Right atrium auricular region (tissue), 2 donors: ENCODE results near the gene GJC3. TPM values are rescaled to one million over a fixed set of nuclear protein-coding genes. Genes with fewer than 3 reads are reported as not detected.
"Not testable (repeated sequence)": the region's sequence is repeated elsewhere in the genome, so short reads cannot be mapped to it uniquely, and the experiment has no call there.

ENCODE experiments used
- DNase-seq: peaks from one replicate; pipeline ENCODE4 v3.0.0-alpha.2; 2019; ENCODE audit warnings: low spot score
- H3K27ac ChIP-seq, 2 donors: fragments of 200-600 bp; sonication (generic); 1 replicate in 1 of 2; 2 replicates in 1 of 2; pipeline ENCODE4 v1.5.1; 2016 to 2019
- H3K27me3 ChIP-seq, 2 donors: fragments of 200-600 bp; sonication (generic); one replicate each; pipeline versions ENCODE4 v1.5.1 to v1.6.0; 2017 to 2019
- H3K36me3 ChIP-seq: fragments of 200-600 bp; sonication (generic); one replicate; pipeline ENCODE4 v1.5.1; 2016
- H3K4me1 ChIP-seq, 2 donors: fragments of 200-600 bp; sonication (generic); one replicate each; pipeline versions ENCODE4 v1.5.1 to v1.6.0; 2017 to 2019
- H3K4me3 ChIP-seq, 2 donors: fragments of 200-600 bp; sonication (generic); 1 replicate in 1 of 2; 2 replicates in 1 of 2; pipeline ENCODE4 v1.5.1; 2017 to 2019; ENCODE audit warnings: mild to moderate bottlenecking in 1 of 2, moderate library complexity in 1 of 2
- H3K9me3 ChIP-seq, 2 donors: fragments of 200-600 bp; sonication (generic); one replicate each; pipeline ENCODE4 v1.5.1; 2019
- total RNA-seq, 2 donors: library from RNA; depleted of rRNA; stranded (reverse); fragments of >200 nt; gene quantifications; one replicate each; pipeline ENCODE4 v1.1.0, GENCODE V29; 2016
- TF ChIP-seq, protein P1 (sequence below), 2 donors: fragments of 200-600 bp; sonication (generic); IDR thresholded peaks; one replicate each; pipeline ENCODE4 v1.5.1; 2019; ENCODE audit warnings: antibody characterized with exemption in 2 of 2

GJC3 gene
- total RNA-seq, 2 donors from 2014 or later, result not detected

DNA sequence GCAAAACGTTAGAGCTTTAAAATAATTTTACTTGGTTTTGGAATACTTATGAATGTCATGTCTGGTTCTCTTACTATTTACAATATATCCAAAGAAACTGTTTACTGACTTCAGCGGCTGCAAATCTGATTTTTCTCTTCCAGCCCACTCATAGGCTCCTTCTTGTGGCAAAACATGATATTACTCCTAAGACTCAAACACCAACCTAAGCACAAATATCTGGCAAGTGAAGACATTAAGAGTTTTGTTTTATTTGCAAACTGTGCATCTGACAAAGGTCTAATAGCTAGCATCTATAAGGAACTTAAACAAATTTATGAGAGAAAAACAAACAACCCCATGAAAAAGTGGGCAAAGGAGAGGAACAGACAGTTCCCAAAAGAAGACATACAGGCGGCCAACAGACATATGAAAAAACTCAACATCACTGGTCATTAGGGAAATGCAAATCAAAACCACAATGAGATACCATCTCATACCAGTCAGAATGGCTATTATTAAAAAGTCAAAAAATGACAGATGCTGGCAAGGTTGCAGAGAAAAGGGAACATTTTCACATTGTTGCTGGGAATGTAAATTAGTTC is 20.3 kb upstream of the GJC3 start:
- no peak overlapping the region for H3K4me3 ChIP-seq
- no peak for DNase-seq
- no peaks in the 10 kb centered on the region for H3K36me3 ChIP-seq
- H3K9me3 ChIP-seq, result no peaks in the 10 kb centered on the region
- no peak overlapping the region for H3K27ac ChIP-seq
- TF ChIP-seq, protein P1, sequence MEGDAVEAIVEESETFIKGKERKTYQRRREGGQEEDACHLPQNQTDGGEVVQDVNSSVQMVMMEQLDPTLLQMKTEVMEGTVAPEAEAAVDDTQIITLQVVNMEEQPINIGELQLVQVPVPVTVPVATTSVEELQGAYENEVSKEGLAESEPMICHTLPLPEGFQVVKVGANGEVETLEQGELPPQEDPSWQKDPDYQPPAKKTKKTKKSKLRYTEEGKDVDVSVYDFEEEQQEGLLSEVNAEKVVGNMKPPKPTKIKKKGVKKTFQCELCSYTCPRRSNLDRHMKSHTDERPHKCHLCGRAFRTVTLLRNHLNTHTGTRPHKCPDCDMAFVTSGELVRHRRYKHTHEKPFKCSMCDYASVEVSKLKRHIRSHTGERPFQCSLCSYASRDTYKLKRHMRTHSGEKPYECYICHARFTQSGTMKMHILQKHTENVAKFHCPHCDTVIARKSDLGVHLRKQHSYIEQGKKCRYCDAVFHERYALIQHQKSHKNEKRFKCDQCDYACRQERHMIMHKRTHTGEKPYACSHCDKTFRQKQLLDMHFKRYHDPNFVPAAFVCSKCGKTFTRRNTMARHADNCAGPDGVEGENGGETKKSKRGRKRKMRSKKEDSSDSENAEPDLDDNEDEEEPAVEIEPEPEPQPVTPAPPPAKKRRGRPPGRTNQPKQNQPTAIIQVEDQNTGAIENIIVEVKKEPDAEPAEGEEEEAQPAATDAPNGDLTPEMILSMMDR (IDR thresholded peaks at IDR 0.05), result peak in 1 of 2 donors; percentile 51
- no peaks in the 10 kb centered on the region for H3K4me1 ChIP-seq
- H3K27me3 ChIP-seq, result no peaks in the 10 kb centered on the region

DNA sequence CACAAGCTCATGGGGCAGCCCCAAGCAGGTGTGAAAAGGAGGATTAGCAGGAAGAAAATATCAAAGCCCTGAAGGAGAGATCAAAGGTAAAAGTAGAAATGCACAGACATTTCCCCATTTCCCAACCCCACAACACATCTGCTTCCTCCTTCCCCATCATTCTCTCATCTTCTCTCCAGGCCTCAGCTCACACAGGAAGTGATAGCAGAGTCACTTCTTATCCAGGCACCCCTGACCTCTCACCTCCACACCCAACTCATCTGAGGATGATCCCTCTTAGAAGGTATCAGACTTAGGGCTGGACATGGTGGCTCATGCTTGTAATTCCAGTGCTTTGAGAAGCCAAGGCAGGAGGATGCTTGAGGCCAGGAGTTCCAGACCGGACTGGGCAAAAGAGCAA is 18.2 kb upstream of the GJC3 start:
- no peaks in the 10 kb centered on the region for H3K4me1 ChIP-seq
- DNase-seq, result no peak

DNA sequence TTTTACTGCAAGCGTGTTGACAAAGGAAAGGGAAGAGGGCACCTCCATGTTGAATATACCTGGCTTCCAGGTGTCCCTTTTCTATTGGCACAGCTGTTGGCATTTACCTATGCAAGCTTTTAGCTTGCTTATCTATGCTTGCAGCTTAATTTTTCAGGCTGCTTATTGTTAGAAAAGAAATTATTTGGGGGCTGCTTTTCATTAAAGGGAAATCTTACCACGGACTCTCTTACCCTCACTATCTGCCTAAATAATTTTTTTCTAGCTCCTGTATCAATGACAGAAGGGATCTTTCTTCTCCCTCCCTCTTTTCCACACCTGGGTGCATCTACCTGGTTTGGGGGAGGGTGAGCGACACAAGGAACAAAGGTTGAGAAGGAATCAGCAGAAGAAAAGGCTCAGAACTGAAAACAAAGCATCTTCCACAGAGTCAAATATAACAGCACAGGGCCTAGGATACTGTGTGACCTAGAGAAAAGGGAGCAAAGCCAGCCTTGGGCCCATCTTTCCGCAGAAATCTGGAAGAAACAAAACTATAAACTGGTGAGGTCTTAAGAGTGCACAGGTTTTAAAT is 15.2 kb upstream of the GJC3 start:
- Histone ChIP-seq H3K27ac (no peak overlapping the region), H3K4me1 (no peaks in the 10 kb centered on the region), H3K9me3 (no peaks in the 10 kb centered on the region), H3K27me3 (no peaks in the 10 kb centered on the region), H3K4me3 (no peak overlapping the region), H3K36me3 (no peaks in the 10 kb centered on the region)
- TF ChIP-seq, protein P1 (IDR thresholded peaks at IDR 0.05), result no peak
- DNase-seq, result no peak

More for the DNA sequence above, 18.2 kb upstream of the GJC3 start:
- Histone ChIP-seq H3K36me3 (no peaks in the 10 kb centered on the region), H3K27me3 (no peaks in the 10 kb centered on the region), H3K4me3 (no peak overlapping the region), H3K9me3 (no peaks in the 10 kb centered on the region), H3K27ac (no peak overlapping the region)
- TF ChIP-seq, protein P1 (IDR thresholded peaks at IDR 0.05), result no peak

DNA sequence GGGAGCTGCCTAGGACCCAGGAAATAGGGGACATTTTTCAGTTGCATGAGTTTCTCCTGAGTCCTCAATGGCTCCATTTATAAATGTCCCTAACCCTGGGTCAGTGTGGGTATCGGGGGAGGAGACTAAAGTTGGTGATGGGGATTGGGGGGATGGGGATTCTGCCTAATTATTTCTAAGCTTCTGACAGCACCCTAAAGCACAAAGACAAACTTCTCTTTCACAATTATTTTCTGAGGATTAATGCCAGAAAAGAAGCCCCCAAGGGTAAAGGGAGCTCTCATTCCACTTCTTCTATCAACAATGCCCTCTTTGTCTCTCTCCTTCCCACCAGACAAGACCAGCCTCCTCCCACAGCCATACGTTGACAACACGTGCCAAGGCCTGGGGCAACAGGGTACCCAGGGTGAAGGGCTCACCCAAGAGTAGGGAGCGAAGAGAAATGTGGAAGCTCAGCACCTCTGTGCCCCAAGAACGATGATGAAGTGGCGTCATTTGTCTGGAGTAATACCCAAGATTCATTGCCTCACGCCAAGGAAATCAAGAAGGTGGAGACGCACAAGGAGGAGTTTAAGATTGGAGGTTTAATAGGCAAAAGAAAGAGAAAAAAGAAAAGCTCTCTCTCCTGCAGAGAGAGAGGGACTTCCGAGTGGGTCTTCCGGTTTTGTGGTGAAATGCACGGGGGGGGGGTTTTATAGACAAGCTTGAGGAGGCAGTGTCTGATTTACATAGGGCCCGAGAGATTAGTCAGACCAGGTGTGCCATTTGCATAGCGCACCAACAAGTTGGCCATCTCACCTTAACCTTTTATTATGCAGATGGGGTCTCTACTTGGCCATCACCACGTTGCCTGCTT is 14.4 kb upstream of the GJC3 start:
- no peak for DNase-seq

DNA sequence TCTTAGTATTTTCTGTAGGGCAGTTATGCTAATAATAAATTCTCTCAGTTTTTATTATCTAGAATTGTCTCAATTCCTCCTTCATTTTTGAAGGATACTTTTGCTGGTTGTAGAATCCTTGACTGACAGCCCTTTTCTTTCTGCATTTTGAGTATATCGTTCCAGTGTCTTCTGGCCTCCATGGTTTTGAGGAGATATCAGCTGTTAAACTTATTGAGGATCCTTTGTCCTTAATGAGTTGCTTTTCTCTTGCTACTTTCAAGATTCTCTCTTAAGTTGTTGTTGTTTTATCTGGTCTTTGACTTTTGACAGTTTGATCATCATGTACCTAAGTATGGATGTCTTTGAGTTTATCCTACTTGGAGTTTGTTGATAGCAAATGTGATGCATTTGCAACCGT is 8.9 kb upstream of the GJC3 start:
- DNase-seq, result no peak
- Histone ChIP-seq H3K9me3 (peaks cover 0 to 10% of the 10 kb centered on the region in 2 donors), H3K4me1 (no peaks in the 10 kb centered on the region), H3K27me3 (no peaks in the 10 kb centered on the region), H3K4me3 (no peak overlapping the region), H3K36me3 (no peaks in the 10 kb centered on the region), H3K27ac (no peak overlapping the region)
- TF ChIP-seq, protein P1 (IDR thresholded peaks at IDR 0.05), result no peak

More for the DNA sequence above, 14.4 kb upstream of the GJC3 start:
- Histone ChIP-seq H3K4me1 (no peaks in the 10 kb centered on the region), H3K9me3 (peaks cover 0 to 3% of the 10 kb centered on the region in 2 donors), H3K4me3 (no peak overlapping the region), H3K27me3 (no peaks in the 10 kb centered on the region), H3K27ac (no peak overlapping the region), H3K36me3 (no peaks in the 10 kb centered on the region)
- TF ChIP-seq, protein P1 (IDR thresholded peaks at IDR 0.05), result no peak

DNA sequence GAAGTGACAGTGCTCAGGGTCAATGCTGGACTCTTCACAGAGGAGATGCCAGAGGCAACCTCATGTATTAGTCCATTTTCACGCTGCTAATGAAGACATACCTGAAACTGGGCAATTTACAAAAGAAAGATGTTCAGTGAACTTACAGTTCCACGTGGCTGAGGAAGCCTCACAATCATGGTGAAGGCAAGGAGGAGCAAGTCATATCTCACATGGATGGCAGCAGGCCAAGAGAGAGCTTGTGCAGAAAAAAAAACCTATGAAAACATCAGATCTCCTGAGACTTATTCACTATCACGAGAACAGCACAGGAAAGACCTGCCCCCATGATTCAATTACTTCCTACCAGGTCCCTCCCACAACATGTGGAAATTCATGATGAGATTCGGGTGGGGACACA is 5.6 kb upstream of the GJC3 start:
- not testable (repeated sequence) for H3K27me3 ChIP-seq, H3K9me3 ChIP-seq, DNase-seq, H3K4me3 ChIP-seq, H3K4me1 ChIP-seq, H3K36me3 ChIP-seq, H3K27ac ChIP-seq
